ENCODE data around the gene PSAT1. TPM values are rescaled to one million over a fixed set of nuclear protein-coding genes. Genes with fewer than 3 reads are reported as not detected.

PSAT1 gene
- total and polyA plus RNA-seq, 4 donors: 4.0 to 48.4 (median 11.1) TPM

Other genes with a start within 250 kb of the PSAT1 start
- gene CEP78, start 61.0 kb upstream of the PSAT1 start, total RNA-seq: 10 to 100 TPM; 15.3 to 38.0 TPM
- gene CEP78, start 61.0 kb upstream of the PSAT1 start, polyA plus RNA-seq: 1 to 10 TPM; 3.7 to 8.0 TPM